Urothelium cell line (cell line): ENCODE results near the gene UBD.

ENCODE experiments used
- DNase-seq: peaks from one replicate; pipeline ENCODE4 v3.0.0; 2011; ENCODE audit warnings: low spot score, mixed read lengths
- FAIRE-seq: peaks from 2 replicates; lab custom pipeline; 2011; peaks lifted over from hg19 to GRCh38; lab: Jason Lieb, UNC

Gene UBD

DNA sequence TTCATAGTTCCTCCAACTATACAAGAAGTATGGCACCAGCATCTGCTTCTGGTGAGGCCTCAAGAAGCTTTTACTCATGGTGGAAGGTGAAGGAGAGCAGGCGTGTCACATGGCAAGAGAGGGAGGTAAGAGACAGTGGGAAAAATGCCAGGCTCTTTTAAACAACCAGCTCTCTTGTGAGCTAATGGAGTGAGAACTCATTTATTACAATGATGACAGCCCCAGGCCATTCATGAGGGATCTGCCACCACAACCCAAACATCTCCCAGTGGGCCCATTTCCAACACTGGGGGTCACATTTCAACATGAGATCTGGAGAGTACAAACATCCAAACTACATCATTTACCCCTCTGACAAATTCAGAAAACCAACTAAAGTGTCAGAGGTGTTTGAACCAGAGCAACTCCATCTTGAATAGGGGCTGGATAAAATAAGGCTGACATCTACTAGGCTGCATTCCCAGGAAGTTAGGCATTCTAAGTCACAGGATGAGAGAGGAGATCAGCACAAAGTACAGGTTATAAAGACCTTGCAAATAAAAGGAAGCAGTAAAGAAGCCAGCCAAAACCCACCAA lies 2.2 kb upstream of the UBD start:
- no peak for FAIRE-seq

DNA sequence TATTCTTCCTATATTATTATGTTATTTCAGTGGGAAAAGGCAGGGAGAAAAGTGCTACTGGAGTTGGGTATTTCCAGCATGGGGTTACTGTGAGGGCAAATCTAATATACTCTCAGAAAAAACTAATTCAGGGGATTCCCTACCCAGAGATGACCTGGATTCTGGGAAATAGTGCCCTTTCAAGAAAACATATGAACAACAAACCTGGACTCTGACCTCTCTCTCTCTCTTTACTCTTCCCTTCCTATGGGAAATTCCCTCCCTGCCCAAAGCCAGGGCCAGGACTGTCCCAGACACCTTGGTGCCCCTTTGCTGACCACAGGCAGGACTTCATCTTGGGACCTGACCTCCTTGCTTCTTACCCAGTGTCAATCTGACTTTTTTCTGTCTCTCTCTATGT lies 1.6 kb upstream of the UBD start:
- DNase-seq: no peak
- FAIRE-seq: no peak

More for the DNA sequence above, 2.2 kb upstream of the UBD start:
- no peak for DNase-seq

DNA sequence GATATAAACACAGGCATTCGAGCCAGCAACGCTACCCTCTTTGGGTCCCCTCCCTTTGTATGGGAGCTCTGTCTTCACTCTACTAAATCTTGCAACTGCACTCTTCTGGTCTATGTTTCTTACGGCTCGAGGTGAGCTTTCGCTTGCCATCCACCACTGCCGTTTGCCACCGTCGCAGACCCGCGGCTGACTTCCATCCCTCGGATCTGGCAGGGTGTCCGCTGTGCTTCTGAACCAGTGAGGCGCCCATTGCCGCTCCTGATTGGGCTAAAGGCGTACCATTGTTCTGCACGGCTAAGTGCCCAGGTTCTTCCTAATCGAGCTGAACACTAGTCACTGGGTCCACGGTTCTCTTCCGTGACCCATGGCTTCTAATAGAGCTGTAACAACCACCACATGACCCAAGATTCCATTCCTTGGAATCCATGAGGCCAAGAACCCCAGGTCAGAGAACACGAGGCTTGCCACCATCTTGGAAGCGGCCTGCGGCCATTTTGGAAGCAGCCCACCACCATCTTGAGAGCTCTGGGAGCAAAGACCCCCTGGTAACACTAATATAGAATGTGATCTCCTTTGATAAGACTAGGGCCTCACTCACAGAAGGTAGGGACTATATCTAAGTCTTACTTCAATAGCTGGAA lies 973 bp downstream of the UBD start:
- DNase-seq: no peak
- FAIRE-seq: no peak

DNA sequence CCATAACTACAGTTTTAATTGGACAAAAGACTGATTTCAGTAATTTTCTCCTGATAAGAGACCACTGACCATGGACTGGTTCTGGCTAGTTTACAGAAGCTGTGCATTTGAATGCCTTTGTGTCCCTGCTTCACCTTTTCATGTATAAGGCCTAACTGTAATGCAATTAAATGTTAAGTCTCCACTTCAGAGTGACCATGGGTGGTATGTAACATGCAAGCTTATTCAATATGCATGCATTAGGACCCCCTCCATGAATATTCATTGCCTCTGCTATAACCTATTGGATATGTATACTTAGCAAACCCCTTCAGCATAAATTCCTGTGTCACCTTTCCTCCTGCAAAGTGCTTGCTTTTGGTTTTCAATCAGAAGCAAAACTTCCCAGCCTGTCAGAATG lies 2.2 kb downstream of the UBD start:
- DNase-seq (no peak), FAIRE-seq (no peak)

DNA sequence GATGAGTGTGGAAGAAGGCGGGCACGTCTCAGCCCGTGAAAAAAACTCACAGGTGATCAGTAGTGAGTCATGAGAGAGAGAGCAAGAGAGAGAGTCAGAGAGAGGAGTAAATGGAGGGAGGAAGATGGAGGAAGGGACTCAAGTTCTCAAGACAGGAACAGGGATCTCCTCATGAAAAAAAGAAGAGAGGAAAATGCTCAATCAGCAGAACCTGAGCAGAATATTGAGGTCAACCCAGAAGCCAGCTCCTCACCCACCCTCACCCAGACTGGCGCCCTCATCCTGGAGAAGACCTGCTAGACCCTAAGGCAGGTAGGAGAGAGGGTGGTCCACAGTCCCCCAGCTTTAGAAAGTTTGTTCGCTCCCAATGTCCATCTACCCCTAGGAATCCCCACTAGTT lies 4.8 kb downstream of the UBD start:
- no peak for DNase-seq
- FAIRE-seq: no peak

DNA sequence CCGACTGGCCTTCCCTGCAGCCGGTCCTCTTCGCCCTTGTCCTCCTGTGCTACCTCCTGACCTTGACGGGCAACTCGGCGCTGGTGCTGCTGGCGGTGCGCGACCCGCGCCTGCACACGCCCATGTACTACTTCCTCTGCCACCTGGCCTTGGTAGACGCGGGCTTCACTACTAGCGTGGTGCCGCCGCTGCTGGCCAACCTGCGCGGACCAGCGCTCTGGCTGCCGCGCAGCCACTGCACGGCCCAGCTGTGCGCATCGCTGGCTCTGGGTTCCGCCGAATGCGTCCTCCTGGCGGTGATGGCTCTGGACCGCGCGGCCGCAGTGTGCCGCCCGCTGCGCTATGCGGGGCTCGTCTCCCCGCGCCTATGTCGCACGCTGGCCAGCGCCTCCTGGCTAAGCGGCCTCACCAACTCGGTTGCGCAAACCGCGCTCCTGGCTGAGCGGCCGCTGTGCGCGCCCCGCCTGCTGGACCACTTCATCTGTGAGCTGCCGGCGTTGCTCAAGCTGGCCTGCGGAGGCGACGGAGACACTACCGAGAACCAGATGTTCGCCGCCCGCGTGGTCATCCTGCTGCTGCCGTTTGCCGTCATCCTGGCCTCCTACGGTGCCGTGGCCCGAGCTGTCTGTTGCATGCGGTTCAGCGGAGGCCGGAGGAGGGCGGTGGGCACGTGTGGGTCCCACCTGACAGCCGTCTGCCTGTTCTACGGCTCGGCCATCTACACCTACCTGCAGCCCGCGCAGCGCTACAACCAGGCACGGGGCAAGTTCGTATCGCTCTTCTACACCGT lies 6.1 kb downstream of the UBD start:
- DNase-seq: no peak

DNA sequence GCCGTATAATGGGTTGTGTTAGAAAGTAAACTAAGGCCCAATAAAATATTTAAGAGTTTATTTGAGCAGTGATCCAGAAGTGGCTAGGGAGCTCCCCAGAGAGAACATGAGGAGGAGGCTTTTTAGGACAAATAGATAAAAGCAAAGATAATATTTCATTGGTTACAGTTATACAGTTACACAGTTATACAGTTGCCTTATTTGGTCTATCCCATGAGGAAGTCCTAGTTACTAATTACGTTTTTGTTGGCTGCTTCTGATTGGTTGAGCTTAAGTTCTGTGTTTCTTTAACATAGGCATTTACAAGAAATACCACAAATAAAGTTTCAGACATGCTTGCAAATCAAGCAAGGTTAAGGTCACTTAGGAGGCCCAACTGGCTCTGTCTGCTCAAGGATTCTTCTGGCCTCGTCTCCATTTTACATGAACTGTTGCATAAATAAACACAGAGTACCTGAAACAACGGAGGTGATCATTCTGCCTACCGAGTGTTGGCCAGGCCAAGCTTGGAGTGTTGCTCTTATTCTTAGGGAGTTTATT lies 7.0 kb downstream of the UBD start:
- FAIRE-seq: no peak
- no peak for DNase-seq

More for the DNA sequence above, 6.1 kb downstream of the UBD start:
- no peak for FAIRE-seq

DNA sequence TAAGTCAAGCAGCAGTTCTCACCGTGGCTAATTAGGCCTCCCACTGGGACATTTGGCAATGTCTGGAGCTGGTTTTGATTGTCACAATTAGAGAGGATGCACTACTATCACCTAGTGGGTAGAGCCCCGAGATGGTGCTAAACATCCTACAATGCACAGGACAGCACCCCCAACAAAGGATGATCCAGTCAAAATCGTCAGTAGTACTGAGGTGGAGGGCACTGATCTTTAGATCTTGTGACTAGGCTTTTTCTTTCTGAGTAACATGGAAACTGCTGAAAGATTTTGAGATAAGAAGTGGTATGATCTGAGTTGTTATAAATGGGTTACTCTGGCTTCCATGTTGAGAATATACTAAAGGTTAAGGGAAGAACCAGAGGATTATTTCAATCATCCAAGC lies 12.0 kb downstream of the UBD start:
- DNase-seq (no peak), FAIRE-seq (no peak)

DNA sequence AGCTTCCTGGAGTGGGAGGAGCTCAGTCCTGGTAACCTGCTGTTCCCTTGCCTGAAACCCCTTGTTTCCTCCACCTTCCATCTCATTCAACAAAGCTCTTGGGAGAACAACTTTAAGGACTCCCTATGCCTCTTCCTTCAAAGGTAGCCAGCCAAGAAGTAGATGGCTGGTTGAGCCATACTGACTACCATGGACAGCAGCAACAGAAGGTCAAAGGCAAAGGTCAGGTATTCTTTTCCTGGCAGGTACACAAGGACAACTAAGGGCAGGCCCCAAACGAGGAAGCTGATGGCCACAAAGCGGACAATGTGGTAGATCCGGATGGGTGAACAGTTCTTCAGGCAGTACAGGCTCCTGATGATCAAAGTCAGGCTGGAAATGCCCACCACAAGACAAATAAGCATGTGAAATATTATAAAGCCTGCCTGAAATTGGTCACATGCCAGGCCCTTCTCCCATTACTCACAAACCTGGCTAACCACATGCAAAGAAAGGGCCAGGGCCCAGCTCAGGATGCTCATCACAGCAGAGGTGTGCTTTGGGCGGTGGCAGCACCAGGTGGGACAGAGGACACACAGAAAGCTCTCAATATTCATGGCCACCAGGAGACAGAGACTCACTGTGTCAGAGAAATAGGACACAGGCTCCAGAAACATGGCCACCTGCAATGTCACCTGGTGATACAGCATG lies 21.7 kb downstream of the UBD start:
- DNase-seq (no peak), FAIRE-seq (no peak)

DNA sequence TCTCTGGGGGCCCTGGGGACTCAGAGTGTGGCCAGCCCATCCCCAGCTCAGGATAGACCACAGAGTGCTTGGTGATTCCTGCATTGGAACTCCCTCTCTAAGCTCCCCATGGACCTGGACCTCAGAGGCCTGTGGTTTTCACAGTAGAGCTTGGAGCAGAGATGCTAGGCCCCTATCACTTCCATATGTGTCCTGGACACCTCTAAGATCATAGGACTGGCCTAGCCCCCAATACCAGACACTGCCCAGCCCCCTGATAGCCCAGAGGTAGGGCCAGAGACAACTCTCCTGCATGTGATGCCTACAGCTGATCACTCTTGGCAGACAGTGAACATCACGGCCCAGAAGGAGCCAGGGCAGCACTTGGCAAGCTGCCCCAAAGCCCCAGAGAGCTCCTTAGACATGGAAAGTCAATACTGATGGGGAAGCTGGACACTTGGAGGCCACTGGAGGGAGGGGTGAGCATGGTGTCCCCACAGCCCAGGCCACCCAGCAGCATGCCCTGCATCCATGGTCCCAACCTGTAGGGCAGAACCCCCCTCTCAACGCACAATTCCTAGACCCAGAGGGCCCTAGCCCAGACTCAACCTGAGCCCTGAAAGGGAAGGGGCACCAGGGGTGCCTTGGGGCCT lies 27.1 kb downstream of the UBD start:
- no peak for DNase-seq
- FAIRE-seq: no peak

DNA sequence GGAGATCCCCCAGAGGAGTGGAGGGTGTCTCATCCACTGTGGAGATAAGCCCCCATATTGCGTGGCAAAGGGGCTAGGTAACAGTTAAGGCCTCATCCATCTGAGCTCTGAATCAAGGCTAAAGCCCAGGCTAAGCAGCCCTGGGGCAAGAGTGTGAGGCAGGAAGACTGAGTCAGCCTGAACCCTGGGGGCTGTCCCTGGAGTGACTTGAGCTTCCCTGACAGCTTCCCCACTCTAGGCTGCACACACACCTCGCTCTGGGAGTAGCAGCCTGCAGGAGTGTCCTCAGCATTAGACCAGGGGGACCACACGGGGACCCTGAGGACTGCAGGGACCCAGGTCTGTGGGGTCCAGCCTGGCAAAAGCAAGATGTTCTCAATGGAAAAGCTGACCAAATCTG lies 27.9 kb downstream of the UBD start:
- DNase-seq (no peak), FAIRE-seq (no peak)

DNA sequence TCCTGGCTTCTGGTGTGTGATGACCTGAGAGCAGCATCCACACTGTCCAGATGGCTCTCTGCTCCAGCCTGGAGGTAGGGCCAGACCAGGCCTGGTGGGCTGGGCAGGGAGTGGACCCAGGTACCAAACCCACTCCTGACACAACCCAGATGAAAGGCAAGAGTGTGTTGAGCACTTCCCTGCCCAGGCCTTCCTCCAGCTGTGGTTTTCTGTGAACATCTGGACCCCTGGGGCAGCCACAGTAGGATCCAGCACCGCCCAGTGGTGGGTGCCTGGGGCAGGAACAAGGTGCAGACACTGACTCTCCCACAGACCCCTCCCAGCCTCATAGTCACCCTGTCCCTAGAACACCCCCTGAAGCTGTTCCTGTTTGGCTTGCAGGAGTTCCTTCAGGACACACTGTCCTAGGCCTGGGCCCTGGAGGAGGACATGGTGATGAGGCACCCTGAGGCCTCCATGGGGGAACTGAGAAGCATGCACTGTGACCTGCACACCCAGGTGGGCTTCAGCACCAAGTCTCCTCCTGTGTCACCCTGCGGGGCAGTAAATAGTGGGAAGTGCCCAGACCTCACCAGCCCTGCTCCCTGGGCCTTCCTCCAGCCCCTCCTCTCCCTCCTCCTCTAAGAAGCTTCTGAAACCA lies 28.7 kb downstream of the UBD start:
- FAIRE-seq: no peak

DNA sequence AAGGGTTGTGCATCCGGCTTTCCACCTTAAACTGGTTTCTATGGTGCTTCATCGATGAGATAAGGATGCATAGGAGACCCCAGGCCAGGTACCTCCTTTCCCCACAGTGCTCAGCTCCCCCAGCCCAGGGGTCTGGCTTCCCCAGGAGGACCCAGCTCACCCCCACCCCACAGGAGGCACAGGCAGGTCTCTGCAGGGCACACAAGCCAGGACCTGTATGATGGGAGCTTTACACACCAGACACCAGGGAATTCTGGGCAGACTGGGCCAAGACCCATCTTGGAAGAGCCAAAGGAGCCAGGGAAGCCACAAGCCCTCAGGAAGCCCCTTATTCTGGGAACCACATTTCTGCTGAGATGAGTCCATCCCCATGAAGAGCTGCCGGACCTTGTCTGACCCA lies 29.6 kb downstream of the UBD start:
- DNase-seq: no peak
- FAIRE-seq: no peak

More for the DNA sequence above, 28.7 kb downstream of the UBD start:
- no peak for DNase-seq

DNA sequence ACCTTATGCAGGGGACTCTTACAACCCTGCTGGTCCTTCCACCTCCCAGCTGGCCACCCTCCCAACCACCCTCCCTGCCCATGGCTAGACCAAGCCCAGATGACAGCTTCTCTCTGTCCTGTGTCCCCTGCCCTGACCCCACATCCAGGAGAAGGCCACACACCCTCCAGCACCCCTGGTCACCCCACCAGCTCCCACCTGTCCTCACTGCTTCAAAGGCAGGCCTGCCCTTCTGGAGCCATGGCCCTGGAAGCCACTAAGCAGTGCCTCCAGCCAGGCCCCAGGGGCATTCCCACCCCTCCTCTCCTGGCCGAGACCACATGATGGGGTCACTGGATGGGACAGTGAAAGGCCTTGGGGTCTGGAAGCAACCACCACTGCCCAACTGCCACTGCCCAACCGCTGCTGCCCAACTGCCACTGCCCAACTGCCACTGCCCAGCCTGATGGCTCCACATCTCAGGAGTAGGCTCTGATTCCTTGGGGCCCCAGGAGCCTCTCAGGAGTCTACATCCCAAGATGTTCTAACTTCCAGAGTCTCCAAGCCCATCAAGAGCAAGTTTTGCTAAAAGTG lies 30.5 kb downstream of the UBD start:
- FAIRE-seq (no peak), DNase-seq (no peak)

DNA sequence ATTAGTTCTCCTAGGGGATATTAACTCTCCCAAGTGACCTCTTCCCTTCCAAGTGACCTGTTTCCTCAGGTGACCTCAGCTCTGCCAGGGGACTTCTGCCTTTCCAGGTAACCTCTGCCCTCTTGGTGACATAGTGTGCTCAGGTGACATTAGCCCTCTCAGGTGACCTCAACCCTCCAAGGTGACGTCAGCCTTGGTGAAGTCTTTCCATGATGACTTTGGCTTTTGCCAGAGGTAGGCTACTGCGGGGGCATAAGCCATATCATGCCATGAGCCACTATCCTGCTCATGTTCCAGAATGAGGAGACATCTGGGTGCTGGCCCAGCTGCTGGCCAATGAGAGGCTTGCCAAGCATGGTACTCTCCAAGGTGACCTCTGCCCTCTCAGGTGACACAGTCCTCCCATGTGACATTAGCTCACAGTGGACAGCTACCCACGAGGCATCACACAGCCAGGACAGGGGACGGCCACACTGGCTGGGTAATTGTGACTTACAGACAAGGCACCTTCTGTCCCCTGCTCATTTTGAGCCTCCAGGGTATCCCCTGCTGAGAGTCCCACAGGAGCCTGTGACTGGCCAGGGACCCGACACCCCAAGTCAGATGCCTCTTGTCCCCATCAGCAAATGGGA lies 31.1 kb downstream of the UBD start:
- DNase-seq: no peak
- no peak for FAIRE-seq

DNA sequence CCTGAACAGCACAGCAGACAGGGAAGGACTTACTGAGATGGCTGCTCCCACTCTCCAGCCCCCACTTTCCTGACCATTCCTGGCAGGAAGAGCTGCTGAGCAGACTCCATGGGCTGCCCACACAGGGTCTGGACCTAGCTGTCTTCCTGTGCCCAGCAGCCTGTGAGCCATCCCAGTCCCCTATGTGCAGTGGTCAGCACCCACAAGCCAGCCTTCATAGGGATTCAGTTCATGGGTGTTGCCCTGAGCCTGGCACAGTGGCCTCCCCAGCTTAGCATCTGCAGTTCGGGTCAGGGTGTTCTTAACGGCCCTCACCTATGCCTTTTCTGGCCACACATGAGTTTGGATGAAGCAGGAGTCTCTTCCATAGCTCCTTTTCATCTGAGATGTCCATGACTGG lies 32.0 kb downstream of the UBD start:
- no peak for FAIRE-seq
- no peak for DNase-seq

DNA sequence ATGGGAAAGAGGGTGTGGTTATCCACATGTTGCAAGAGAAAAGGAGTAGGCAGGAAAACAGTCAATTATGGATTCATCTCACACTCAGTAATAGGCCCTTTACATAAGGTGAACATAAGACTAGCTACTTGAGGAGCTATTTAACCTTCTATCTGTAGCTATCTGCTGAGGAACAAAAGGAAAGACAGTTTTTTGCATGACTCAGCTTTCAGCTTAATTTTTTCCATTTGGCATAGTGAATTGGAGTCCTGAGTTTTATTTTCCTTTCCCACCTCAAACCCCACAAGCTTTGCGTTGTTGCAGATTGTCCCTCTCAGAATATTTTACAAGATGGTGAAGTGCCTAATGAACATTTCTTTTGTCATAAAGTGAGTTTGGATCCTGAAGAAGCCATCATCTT lies 32.4 kb downstream of the UBD start:
- DNase-seq (no peak), FAIRE-seq (no peak)

DNA sequence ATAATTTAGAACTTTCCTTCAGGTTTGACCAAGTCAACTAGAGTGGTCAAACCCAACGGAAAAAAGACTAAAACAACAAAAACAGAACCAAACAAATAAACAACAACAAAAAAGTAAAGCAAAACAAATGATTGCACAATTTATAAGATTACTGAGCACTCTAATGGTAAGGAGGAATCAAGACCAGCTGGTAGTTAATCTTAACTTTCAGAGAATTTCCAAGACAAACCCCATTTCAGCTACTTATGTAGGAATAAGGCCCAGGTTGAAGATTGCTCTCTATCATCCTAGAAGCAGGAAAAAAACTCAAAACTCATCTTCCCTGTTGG lies 34.3 kb downstream of the UBD start:
- no peak for FAIRE-seq
- no peak for DNase-seq

DNA sequence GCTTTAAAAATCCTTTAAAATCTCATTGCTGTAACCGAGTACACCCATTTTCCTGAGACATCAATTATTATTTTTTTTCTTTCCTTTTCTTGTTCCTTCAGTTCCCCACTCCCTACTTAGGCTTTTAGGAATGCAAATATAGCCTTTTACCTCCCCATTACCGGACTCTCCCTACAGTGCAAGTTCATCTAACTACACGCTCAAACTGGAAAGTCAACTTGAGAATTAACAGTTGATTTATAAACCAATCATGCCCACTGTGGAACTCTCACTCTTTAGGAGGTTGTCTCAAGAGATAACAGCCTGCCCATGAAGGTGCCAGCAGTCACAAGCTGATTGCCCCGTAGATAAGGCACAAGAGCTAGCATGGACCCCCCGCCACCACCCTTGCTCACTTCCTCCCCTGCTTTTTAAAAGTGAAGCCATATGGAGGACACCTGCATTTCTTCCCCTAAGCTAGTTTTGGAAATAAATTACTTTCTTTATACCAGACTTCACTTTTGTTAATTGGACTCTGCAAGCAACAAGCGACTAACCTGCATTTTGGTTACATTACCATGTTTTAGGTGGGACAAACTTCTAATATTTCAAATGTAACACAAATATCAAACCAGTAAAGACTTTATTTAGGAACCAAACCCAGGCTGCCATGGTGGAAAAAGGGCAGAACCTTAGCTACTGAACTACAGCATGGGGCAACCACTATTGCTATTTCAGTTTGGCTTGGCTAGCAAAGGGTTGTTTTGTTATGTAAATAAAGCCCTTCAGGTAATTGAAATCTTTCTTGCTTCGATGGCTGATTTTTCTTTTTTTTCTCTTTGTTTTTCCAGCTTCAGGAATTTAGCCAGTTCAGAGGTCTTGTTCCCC lies 34.9 kb downstream of the UBD start:
- no peak for DNase-seq
- no peak for FAIRE-seq
